Body of pancreas (tissue), 4 donors: Measurements from ENCODE around the gene ADORA2A.

Source experiments
- POLR2A ChIP-seq, 3 donors: fragments of 450-650 bp; IDR thresholded peaks; one replicate each; pipeline ENCODE4 v1.6.1; 2016; ENCODE audit warnings: antibody characterized with exemption in 3 of 3, mild to moderate bottlenecking in 2 of 3
- TF ChIP-seq, protein P1 (sequence below), 7 experiments: fragments of 450-650 bp in 4 of 7; fragments of 200-600 bp in 3 of 7; sonication (generic) in 3 of 7; IDR thresholded peaks; one replicate each; pipeline ENCODE4 v1.5.1; 2016 to 2019; ENCODE audit warnings: antibody characterized with exemption in 7 of 7

DNA sequence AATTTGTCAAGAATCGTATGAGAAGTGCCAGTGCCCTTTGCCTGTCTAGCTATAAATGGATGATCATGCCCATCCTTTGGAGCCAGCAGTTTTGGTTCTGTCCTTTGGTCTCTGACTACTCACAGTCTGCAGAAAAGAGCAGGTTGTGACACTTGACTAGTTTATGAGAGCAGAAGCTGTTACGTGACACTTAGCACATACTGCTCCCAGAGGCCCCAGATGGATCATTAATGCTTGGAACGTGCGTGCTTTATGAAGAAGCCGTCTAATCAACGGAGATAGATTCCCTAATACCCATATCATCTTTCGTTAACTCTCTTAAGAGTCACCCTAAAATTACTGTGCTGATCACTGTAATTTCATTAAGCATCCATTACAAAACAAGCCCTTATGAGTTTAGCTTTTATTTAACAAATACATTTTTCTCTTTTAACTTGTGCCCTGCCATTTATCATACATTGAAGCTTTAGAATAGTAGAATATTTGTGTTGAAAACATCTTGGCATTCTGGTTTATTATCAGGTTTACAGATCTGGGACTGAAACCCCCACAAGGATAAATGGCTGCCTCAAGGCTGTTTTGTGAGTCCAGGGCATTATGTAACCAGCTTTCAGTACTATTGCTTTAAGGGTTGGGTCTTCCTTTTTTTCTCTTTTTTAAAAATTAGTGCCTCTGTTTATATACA is 47.0 kb upstream of the ADORA2A start:
- TF ChIP-seq, protein P1, sequence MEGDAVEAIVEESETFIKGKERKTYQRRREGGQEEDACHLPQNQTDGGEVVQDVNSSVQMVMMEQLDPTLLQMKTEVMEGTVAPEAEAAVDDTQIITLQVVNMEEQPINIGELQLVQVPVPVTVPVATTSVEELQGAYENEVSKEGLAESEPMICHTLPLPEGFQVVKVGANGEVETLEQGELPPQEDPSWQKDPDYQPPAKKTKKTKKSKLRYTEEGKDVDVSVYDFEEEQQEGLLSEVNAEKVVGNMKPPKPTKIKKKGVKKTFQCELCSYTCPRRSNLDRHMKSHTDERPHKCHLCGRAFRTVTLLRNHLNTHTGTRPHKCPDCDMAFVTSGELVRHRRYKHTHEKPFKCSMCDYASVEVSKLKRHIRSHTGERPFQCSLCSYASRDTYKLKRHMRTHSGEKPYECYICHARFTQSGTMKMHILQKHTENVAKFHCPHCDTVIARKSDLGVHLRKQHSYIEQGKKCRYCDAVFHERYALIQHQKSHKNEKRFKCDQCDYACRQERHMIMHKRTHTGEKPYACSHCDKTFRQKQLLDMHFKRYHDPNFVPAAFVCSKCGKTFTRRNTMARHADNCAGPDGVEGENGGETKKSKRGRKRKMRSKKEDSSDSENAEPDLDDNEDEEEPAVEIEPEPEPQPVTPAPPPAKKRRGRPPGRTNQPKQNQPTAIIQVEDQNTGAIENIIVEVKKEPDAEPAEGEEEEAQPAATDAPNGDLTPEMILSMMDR (IDR thresholded peaks at IDR 0.05) = no peak
- no peak for TF ChIP-seq POLR2A (IDR thresholded peaks at IDR 0.05)
